C1 segment of cervical spinal cord (tissue), 14 donors: ENCODE measurements around the gene CD274.

Experiments used
- DNase-seq, 14 donors: peaks; one replicate each; lab custom pipeline; 2025; lab: John Stamatoyannopoulos, UW

The CD274 gene

GRCh38 chr9:5499889-5500398 lies 49.6 kb downstream of the CD274 start:
- no peak for DNase-seq

DNA sequence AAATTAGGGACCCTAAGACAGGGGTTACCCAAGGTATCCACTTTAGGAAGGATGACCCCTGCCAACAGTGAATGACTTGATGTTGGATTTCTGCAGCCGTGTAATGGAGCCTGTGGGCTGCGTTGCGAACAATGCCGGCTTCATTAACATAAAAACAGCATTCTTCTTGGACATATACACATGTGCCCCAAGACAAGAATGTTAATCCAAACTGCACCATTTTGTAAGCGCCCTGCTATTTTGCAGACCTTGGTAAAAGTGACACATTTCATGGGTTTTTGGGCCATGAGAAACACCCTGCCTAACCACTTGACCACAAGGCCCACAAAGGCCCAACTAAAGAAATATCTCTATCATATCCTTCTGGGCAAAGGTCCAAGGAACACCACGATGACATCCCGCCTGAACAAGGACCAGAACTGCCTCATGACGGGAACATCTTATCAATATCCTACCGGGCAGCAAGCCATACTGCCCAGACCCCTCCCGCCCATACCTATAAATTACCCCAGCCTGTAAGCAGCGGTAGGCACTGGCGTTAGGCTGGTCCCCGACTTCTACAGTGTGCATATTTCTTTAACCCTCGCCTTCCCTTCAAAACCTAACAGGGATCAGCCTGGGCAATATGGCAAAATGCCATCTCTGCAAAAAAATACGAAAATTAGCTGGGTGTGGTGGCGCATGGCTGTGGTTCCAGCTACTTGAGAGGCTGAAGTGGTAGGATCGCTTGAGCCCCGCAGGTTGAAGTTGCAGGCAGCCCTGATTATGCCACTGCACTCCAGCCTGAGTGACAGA lies 50.3 kb downstream of the CD274 start:
- no peak for DNase-seq

DNA sequence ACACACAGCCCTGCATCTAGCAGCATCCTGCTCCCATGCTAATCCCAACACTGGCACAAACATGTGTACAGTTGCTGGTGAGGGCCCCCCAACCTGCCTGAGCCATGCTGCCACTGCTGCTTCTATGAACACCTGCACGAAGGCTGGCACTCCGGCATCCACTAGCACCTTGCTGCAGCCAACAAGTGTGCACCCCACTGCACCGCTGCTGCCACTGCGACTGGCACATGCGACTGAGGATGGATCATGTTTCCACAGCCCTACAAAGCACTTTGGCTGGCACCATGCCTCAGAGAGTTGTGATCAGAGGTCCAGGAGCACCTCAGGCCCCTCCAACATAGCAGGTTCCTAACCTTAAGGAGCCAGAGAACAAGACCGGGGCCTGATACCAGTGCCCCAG lies 52.2 kb downstream of the CD274 start:
- DNase-seq: no peak

DNA sequence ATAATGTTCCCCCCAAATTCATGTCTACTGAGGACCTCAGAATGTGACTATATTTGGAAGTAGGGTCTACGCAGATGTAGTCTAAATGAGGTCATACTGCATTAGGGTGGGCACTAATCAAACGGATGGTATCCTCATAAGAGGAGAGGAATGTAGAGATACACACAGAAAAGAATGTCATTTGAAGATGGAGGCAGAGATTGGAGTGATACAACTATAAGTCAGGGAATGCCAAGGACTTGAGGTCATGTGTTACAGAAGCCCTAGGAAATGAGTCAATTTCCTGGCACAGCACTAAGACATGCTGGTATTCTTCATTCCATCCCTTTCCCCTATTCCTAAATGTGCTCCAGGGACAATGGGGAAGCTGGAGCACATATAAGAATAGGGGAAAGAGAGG lies 59.2 kb downstream of the CD274 start:
- no peak for DNase-seq

GRCh38 chr9:5510360-5510931 lies 60.1 kb downstream of the CD274 start, which contains the start of gene PDCD1LG2:
Gene PDCD1LG2 (plus strand): TSS chr9:5510531. CDS start chr9:5522547, 12,016 bp downstream.
- no peak for DNase-seq

- no peak for DNase-seq
Measured at GRCh38 chr9:5510989-5511388, 60.6 kb downstream of the CD274 start.

- no peak for DNase-seq
Measured at GRCh38 chr9:5511476-5511875, 61.1 kb downstream of the CD274 start.

DNA sequence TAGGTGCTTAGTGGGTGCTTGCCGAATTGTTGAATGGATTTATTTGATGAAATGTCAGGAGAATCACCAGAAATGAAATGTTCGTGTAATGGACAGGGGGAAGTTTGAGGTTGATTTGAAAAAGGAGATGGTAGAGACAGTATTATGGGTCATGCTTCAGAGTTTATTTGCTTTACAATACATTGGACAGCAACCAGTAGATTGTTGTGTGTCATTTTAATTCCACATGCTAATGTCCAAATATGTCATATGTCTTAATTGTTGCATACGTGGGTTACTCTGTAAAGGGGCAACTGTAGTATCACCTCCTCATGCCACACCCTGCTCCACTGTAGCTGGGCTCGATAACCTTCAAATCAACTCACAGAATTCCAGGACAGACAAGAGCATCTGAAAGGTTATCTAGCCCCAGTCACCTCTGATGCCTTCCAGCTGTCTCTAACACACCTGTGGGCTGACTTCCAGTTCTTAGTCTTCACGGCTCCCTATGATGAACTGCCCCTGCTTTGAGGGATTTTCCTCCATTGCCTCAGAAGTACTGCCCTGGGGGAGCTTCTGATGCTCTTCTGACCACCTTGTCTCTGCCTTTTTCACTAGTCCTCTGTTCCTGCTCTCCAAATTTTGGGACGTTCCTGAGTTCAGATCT lies 61.7 kb downstream of the CD274 start:
- no peak for DNase-seq

DNA sequence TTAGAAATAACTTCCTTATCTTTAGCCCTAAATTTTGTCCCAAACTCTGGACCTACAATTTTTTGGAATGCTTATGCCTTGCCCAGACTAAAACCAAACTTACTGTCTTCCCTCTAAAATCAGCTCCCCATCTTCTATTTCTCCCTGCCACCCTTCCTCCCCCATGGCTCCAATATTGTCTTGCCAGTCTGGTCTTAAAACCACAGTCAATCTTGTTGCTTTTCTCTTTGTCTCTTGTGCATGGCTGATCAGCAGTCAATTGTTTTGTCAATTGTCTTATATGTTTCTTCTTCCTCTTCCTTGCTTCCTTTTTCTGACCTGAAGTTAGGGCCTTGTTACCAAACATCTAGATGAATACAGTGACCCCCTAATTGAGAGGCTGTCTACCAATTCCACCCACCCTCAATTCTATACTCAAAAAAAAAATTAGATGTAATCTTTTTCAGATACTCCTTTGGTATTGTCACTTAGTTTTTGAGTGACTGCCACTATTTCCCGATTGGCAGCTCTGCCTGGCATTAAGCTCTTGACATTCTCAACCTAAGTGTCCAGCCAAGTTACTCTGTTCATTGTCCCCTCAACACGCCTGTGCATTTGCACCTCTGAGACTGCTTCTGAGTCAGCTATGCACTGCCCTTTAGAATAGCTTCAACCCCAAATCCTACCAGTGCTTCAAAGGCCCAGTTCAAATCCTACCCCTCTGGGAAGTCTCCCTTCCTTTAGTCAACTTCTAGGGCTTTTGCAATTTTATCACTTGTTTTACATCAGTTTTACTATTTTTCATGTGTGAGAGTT lies 62.5 kb downstream of the CD274 start:
- DNase-seq: no peak

DNA sequence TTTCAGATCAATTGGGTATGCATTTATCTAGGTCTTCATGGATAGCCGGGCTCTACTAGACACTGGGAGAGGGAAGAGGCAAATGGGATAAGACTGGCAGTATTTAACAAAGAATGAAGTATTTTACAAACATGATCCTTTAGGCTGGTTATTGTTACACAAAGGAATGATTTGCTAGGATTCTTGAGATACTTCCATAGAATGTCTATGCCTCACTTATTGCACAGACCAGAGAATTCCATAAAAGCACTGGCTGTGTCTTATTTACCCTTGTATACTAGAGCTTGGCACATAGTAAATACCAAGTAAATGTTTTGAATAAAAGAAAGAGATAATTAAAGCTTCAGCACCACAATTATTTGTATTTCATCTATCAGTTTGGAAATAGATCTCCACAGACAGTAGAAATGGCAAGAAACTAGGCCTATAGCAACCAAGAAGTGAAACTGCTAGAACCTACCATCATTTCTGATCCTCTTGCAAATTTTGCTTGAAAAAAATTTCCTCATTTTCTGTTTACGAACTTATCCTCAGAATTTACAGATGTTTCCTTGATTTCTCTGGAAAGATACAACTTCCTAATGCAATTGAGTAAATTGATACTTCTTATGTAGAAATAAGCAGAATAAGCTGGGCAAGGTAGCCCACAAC lies 63.7 kb downstream of the CD274 start:
- DNase-seq: no peak

GRCh38 chr9:5514617-5515260 lies 64.4 kb downstream of the CD274 start:
- DNase-seq: no peak

GRCh38 chr9:5515261-5515650 lies 64.9 kb downstream of the CD274 start:
- no peak for DNase-seq

- DNase-seq: no peak
Measured at GRCh38 chr9:5516453-5517220, 66.3 kb downstream of the CD274 start.

GRCh38 chr9:5518171-5518936 lies 68.0 kb downstream of the CD274 start:
- no peak for DNase-seq

DNA sequence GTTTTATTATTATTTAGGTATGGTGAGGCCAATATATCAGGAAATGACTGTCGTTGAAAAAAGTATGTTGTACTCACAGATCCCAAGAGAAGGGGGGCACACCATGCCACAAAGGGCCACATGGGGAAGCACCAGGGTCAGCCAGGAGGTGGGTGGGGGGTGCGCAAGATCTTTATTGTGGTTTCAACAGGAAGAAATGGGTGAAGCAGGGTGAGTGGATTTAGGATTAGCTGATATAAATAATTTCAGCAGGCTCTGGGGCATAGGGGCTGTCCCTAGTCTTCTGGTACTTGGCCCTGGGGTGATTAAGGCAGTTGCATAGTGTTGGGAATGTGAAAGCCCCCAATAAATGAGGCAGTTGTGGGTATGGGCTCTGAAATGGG lies 68.6 kb downstream of the CD274 start:
- DNase-seq: no peak
